Activated gamma-delta T cell (primary cell): ENCODE data around the gene GLO1.

ENCODE experiments used
- DNase-seq: peaks from one replicate; lab custom pipeline; 2025; lab: John Stamatoyannopoulos, UW
- total RNA-seq, 2 donors: gene quantifications; one replicate each; lab custom pipeline; 2026; lab: John Stamatoyannopoulos, UW

GLO1 gene
- total RNA-seq, result 94.3 to 121 reads per million in 2 donors

DNA sequence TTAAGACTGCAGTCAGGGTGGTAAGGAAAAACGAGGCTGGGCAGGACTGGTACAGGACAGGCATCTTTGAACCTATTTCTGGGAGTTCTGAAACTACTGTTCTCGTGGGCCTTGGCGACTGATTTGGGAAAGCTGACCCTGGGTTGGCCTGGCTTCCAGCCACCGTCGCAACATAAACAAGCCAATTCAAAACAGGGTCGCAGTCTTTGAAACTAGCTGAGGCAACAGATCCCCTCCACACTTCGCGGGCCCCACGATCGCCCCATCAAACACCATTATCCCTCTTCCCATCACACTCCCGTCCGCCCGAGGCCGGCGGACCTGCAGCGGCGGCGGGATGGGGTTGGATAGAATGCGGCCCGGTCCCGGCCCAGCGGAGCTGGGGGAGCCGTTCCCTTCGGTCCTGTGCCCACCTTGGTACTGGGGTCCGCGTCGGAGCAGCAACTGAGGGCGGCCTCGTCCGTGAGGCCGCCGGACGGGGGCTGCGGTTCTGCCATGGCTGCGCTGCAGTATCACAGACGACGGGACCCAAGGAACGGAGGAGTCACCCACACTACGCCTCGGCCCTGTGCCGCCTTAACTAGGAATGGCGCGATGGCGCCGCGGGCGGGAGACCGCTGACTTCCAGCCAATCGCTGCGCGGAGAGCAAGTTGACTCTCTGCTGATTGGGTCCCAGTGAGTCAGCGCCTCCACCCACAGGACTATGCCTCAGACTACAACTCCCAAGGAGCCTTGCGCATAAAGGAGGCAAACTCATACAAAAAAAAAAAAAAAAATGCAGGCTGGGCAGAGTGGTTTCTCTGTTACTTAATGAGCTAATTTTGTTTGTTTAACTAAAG, at the start of gene GLO1:
TSS of gene GLO1 (minus strand) at position 588 of the 840 bp plus-strand sequence. CDS start at position 497, 91 bp downstream.
- DNase-seq, result peak; percentile 84

DNA sequence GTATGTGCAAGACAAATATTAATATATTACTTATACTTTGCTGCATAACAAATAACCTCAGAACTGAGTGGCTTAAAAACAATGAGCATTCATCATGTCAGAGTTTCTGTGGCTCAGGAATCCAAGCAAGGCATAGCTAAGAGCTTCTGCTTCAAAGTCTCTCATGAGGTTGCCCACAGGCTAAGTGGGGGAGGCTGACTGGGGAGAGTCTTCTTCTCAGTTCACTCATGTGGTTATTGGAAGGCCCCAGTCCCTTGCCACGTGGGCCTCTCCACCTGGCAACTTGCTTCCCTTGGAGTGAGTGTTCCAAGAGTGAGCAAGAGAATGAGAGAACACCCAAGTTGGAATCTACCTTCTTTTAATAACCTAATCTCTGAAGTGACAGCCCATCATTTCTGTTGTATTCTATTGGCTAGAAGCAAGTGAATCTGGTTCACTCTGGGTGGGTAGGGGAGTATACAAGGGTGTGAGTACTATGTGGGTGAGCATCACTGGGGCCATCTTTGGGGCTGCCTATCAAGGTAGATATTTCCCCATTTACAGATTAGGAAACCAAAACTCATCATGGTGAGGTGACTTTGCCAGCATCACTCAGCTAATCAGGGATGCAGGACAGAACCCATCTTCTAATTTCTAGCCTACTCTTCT, 48.1 kb upstream of the GLO1 start:
- DNase-seq, result no peak

DNA sequence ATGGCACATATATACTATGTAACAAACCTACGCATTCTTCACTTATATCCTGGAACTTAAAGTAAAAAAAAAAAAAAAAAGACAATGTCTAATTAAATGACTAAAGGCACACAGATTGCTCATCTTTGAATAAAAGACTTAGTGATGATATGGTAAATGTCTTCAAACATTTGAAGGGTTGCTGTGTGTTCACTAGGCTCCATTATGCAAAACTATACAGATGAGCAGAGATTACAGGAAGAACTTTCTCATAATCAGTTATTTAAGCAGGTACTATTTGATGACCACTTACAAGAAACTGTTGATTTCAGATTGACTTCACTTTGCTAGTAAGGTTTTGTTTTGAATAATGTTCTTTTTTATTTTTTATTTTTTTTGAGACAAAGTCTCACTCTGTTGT, 46.5 kb upstream of the GLO1 start:
- no peak for DNase-seq

DNA sequence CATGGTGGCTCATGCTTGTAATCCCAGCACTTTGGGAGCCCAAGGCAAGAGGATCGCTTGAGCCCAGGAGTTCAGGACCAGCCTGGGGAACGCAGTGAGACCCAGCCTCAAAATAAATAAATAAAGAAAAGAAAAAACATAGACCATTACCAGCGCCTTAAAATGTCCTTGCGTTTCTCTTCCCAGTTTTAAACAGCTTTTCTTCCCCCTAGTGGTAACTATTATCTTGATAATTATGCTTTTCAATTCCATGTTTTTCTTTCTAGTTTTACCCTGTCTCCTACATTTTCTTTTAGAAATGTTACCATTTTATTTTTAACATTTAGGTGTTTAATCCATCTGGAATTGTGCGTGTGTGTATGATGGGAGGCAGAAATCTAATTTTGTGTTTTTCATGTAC, 36.6 kb upstream of the GLO1 start:
- DNase-seq, result no peak

DNA sequence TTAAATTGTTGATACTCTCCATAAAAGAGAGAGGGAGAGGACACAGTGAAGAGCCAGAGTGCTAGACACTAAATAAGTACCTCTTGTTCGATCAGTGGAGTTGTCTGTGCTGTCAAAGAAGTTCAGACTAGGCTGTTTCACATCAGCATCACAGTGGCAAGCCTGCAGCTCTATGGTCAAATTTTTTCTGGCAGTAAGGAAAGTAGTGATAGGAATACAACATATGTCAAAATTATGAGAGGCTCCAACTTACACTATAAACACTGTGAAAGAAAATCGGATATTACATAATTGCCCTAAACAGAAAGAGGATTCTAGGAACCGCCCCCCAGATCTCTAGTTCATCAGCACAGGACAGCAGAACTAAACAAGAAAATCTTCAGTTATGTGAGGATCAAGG, 35.3 kb upstream of the GLO1 start:
- DNase-seq, result no peak

DNA sequence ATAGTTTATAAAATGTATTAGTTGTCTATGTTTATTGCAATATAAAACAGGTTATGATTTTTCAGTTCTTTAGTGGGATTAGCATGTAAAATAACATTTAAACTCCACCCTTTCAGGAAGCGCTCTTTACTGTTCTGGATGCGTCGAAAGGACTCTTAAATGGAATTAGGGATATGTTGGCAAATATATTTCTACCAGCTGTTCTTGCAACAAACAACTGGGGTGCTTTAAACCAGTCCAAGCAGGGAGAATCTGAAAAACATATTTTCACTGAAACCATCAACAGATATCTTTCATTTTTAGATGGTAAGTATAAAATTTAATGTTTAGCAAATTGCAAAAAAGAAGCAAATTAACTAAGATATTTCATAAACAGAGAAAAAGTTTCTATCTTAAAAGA, 34.0 kb upstream of the GLO1 start:
- DNase-seq, result no peak

DNA sequence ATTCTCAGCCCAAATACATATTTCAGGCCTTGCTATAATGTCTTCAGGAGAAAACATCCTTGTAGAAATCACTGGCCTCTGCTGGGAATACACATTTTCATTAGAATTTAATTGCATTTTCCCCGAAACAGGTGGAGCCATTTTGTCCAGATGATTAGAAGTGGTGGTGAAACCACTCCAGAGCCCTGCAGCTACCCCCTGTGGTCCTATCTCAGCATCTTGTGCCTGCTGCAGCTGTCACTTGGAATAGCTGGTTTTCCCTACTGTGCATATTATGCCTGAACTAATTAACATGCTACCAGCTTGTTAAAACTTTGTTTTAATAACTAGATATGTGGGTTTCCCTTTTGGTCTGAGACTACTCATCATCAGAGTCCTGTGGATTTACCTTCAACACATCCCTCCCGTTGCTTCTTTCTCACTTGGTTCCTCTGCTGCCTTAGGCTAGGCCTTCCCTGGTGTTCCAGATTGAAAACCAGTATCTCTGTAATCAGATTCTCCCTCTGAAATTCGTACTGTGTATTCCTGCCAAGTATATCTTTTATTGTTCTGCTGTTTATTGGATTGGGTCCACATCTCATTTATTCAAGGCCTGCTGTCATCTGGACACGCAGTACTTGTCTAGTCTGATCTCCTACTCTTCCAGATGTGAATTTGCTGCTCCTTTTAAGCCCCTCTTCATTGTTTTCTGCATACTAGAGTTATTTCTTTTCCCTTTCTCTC, 27.4 kb upstream of the GLO1 start:
- no peak for DNase-seq

DNA sequence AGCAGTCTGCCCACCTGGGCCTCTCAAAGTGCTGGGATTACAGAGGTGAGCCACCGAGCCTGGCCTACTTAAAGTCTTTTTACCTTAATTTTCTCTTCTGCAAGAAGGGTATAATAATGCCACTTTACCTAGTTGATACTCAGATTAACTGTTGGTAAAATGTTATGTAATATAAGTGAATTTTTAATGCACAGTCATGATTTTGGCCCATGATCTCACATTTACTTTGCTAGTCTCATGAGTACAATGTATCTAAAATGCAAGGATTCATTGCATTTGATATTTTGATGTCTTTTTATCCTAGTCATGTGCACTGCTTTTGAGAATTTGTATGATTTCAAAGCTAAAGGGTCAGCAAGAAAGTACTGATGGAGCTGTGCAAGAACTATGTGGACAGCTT, 25.3 kb upstream of the GLO1 start:
- no peak for DNase-seq

DNA sequence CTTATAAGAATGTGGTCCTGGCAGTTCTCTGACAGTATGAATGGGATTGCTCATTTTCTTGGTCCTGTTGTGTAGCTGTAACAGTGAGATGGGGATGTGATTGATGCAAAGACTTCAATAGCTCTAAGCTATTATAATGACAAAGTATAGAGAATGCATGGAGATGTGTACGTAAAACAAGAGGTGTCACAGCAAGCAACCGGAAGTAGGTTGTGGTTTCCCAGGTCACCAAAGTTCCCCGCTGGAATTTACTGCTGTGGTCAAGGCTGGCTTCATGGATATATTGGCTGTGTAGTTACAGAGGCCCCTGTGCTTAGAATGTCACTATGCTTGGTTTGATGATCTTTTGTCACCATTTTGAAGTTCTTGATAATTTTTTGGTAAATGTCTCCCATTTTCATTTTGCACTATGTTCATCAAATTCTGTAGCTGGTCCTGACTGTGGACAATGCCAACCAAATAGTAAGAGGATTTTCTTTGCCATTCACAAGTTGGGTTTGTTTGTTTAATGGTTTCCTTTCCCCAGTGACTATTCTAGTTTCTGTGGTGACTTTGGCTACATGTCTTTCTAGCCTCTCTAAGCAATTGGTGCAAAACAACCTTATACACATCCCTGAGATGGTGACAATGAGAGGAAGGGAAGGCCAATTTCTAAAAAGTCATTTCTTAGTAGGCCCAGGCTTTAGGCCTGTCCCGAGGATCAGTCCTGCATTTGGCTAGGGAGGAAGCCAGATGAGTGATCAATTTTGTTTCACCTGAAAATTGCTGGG, 22.7 kb upstream of the GLO1 start:
- no peak for DNase-seq

DNA sequence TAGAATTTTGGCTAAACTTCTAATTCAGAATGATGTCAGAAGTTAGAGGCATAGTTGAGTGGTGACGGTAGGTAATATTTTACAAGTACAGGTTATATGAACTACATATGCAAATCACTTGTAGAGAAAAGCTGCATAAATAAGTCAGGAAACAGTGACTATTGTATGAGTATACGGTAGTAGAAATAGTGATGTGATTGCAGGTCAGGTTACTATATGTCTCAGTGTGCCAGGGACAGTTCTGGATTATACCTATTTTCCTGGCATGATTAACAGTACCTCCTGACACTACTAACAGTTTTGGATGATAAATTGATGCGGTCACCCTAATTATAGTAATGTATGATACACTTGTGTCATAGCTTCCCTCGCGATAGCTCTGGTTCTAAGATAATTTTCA, 21.4 kb upstream of the GLO1 start:
- no peak for DNase-seq

DNA sequence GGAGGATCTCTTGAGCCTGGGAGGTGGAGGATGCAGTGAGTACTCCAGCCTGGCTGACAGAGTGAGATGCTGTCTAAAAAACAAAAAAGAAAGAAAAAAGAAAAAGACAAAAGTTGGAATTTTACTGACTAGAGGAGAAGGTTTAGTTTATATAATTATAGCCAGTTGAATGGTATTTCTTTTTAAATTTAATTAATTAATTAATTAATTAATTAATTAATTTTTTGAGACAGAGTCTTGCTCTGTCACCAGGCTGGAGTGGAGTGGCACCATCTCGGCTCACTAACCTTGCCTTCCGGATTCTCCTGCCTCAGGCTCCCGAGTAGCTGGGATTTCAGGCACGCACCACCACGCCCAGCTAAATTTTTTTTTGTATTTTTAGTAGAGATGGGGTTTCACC, 20.8 kb upstream of the GLO1 start:
- DNase-seq, result no peak

DNA sequence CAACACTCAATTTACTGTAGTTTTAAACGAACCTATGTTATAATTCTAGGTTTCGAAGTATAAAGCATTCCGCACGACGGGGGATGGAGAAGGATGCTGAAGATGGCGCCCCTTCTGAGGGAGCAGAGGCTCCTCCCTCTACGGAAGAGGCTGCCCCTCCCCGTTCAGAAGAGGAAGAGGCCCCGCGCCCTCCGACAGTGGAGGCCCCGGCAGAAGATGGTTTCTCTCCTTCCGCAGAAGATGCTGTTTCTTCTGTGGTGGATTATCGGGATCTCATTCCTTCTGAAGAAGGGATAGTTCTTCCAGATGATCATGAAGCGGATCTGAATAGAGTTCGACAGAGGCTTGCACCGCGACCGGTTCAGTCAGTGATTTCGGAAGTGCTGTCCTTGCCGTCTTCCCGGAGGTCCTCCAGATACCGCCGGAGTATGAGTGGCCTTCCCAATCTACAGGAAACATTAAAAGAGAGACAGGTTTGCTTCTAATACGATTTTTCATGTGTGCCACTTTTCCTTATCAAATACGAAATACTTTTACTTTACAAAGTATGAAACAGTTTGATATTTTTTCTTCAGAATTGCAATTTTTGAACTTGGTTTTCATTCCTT, 19.9 kb upstream of the GLO1 start:
- DNase-seq, result no peak

DNA sequence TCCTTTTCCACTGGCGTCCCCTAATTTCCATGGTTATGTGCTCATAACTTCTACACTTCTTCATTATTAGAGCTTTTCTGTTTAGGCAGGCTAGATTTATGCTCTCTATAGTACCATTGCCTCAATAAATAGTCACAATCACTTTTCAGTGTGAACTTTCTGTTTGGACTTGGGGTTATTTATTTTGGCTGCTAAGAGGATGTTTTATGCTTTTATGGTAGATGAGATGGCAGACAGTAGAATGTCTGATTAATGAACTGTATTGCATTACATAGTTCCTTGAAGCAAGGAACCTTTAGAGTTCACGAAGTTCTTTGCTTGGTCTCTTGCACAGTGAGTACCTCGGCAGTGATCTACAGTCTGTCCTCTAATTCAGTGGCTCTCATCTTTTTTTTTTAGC, 19.1 kb upstream of the GLO1 start:
- no peak for DNase-seq

DNA sequence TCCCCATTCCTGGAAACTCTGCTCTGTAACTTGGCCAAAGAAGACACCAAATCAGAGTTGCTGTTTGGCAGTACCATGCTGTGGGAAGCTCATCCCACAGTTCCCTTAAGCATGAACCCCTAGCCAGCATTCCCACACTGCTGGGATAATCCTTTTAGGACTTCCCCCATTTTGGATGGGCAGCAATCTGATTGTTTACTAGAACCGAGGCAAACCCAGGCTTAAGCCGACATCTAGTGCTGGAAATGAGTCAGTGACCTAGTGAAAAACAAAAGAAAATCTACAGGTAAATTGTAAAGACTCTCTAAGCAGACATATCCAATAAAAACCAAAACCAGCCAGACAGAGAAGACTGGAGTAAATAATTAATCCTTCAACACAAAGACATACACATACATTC, 17.4 kb upstream of the GLO1 start:
- DNase-seq, result no peak

DNA sequence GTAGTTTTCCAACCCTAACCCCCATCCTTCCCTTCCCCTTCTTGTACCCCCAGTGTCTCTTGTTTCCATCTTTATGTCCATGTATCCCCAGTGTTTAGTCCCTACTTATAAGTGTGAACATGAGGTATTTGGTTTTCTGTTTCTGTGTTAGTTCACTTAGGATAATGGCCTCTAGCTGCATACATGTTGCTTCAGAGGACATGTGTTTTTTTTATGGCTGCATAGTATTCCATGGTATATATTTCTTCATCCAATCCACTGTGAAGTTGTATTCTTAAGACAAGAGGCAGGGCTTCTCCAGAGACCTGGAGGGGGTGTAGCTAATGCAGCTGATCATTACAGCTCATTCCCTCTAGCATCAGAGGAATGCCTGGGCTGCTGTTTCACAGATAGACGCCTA, 16.4 kb upstream of the GLO1 start:
- DNase-seq, result no peak

DNA sequence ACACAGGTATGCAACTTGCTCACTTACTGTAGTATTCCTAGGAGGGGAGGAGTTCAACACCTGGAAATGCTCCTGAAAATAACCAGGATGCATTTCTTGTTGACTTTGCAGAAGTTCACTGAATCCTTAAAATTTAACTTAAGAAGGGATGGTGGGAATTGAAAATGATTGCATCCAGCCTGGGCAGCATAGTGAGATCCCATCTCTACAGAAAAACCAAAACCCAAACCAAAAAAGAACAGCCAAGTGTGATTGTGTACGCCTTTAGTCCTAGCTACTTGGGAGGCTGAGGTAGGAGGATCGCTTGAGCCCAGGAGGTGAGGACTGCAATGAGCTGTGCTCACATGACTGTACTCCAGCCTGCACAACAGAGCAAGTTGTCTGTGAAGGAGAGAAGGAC, 13.9 kb upstream of the GLO1 start:
- no peak for DNase-seq

DNA sequence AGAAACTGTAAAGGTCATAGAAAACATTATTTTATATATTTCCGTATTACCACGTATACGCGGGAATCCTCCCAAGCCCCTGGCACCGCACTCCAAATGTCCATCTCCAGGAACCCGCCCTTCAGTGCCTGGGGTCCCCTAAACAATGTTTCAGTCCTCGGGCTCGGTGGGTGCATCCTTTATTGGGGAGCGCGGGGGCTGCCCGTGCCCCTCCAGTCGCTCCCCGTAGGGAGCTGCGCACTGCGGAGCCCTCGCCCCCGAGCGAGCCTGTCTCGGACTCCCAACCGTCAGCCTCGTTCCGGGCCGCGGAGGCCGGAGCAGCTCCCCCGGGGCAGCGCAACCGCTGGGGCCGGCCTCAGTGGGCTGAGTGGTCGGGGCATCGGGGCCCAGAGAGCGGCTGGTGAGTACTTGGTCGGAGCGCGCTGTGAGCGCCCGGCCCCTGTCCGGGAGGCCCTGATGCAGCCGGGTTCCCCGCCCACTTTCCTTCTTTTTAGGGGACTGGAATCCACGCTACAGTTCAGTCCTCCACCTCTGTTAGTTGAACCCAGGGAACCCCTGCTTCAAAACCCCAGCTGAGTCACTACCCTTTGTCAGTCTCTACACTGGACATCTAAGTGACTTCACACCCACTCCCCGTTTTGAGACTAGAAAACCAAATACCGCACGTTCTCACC, 12.2 kb upstream of the GLO1 start, which contains the start of gene DNAH8:
TSS of gene DNAH8 (plus strand) at position 296 of the 674 bp plus-strand sequence. CDS start 7,499 bp downstream, outside the sequence.
- DNase-seq, result no peak

DNA sequence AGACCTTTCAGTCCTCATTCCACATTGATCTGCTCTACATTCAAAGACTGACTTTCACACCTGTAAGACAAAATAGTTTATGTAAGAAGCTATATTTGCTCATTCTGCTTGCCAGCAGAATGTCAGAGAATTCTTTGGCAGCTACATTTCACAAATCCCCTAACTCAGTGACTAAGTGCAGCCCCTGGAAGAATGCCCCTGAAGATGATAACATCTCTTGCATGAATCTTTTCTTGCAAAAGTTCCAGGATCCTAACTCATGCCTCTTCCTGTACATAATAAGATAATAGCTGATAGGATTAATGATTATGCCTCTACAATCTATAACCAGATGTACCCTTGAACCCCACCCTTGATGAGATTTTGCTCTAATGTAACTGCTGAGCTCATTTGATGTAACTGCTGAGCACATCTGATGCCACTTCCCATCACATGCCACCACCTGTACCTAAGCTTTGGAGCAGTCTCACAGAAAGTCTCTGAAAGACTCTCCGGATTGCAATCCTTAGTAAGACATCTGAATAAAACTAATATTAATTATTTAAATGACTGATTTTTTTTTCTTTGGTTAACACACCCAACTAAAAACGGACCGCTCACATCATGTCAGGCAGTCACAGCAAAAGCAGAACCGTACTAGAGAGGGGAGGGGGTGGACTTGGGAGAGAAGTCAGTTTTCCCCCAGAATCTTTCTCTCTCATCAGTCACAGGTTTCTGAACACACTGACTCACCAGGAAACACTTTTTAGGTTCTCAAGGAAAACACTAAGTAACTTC, 11.5 kb upstream of the GLO1 start:
- no peak for DNase-seq

DNA sequence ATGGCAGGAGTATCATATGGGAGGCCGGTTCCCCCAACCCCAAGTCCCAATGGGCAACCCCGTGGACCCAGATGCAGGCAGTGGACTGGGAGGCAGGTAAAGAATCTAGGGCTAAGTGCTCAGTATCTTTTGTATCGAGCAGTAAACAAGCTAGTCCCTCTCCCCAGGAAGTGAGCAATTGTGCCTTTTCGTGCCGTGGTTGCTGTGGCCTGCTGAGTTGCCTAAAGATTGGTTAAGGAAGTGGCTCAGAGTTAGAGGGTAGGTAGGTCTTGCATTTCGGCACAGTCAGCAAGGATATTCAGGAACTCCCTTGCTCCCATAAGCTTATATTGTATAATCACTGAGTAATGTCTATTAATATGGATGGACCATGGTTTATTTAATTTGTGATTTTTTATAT, 10.9 kb upstream of the GLO1 start:
- DNase-seq, result no peak

DNA sequence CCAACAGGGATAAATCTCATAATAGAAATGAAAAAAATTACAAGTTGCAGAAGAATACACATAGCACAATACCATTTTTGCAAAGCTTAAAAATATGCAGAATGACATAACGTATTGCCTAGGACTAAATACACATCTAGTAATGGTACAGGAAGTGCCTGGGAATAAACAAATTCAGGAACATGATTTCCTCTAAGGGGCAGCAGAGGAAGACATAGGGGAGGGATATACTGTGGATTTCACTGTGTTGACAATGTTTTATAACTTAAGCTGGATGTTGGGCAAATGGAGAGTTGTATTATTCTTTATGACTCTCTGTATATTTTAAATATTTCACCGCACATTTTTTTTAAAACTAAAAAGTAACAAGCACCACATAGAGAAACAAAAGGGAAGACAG, 5.6 kb upstream of the GLO1 start:
- DNase-seq, result no peak
